GM21576 (cell line): ENCODE measurements around the gene CD247.
"Not testable (repeated sequence)": the region's sequence is repeated elsewhere in the genome, so short reads cannot be mapped to it uniquely, and the experiment has no call there.

Experiments
- ATAC-seq: cut with Tn5 transposase; IDR thresholded peaks from one replicate; pipeline ENCODE4 v1.9.1; 2021; ENCODE audit warnings: mild to moderate bottlenecking, moderate library complexity; ENCODE audit not compliant: unreplicated experiment

CD247 gene

DNA sequence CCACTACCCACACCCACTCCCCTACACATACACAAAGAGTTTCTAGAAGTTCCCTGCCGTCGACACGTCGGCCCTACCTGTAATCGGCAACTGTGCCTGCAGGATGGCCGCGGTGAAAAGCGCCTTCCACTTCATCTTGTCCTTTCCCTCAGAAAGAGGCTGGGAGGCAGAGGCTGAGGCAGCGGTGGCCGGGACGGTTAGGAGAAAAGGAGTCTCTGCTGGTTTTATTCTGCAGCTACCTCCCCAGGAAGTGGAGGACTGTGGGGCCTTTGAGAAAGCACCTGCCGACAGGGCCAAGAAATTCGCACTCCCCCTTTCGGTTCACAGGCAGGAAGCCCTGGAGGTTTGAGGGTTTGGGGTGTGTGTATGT, at the start of gene CD247:
Gene CD247 (minus strand): TSS at position 199 of the 370 bp plus-strand sequence. CDS start 64 bp downstream, at position 135.
- ATAC-seq, result no peak

DNA sequence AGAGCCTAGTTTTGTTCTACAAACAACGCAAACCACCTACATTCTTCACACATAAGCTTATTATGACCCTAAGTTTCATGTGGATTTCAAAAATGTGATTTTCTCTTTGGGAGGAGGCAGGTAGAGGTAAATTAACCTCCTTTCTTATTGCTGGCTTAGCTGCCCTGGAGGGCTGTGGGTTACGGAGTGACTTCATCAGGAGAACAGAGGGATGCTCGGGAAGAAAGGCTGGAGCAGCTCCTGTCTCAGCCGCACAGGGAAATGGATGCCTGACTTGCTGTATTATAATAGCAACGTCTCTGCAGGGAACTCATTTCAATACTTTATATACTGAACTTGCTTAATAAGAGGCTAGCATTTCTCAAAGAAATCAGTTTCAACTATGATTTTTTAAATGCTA, 49.3 kb upstream of the CD247 start:
- no peak for ATAC-seq

DNA sequence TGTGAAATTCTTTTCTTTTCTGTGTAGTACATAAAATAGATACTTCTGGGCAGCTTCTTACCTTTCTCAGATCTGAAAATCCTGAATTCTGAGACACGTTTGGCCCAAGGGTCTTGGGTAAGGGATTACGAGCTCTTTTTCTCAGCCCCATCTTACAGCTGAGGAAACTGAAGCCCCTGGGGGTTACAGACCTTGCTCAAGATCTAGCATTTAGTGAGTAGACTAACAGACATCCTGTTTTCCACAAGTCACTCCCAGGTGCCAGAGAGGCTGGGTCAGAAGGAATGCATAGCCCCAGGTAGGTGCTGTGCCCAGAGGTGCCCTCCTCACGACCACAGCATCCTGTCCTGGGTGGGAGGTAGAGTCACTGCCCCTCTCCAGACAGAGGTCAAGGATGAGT, 48.4 kb upstream of the CD247 start:
- ATAC-seq, result no peak

- no peak for ATAC-seq
These were observed 47.6 kb upstream of the CD247 start for GRCh38 chr1:167565922-167566321.

- ATAC-seq, result no peak
These were observed 46.4 kb upstream of the CD247 start for GRCh38 chr1:167564612-167565270.

DNA sequence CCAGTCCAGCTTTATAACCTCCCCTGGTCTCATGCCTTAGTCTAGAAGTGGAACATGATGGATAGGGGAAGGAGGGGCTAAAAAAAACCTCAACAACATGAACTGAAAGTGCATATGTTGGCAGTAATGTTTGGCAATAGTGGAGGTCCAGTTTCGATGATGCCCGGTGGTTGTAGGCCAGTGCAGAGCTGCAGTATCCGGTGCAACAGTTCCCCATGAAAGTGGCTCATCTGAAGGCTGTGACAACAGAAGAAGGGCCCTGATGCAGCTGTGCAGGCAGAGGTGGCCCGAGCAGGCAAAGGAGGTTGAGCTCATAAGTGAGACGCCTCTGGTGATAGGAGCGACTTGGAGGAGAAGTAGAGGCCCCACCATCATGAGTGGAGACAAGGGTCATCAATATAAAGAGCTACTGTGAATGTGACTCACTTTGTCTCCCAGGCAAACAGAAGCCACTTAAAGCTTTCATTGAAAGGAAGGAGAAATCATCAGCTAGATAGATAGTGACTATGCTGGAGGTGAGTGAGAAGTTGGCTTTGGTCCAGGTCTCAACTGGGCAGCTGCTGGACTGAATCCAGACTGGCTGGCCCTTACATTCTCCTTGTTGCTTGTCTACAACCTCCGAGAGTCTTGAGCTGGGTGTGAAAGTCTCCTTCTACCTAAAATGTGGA, 45.4 kb upstream of the CD247 start:
- no peak for ATAC-seq

DNA sequence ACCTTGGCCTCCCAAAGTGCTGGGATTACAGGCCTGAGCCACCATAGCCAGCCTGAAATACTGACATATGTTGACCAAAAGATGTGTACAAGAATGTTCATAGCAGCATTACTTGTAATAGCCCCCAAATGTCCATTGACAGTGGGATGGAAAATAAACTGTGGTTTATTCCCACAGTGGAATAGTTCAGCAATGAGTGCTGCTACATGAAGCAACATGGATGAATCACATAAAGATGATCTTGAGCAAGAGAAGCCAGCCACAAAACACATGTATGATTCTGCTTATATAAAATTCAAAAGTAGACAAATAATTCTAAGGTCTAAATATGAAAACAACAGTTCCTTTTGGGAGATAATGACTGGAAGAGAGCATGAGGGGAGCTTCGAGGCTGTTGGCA, 44.4 kb upstream of the CD247 start:
- no peak for ATAC-seq

- no peak for ATAC-seq
These were observed 43.4 kb upstream of the CD247 start for GRCh38 chr1:167561753-167562152.

GRCh38 chr1:167555971-167556714, 37.8 kb upstream of the CD247 start:
- no peak for ATAC-seq

GRCh38 chr1:167555072-167555471, 36.7 kb upstream of the CD247 start:
- not testable (repeated sequence) for ATAC-seq

DNA sequence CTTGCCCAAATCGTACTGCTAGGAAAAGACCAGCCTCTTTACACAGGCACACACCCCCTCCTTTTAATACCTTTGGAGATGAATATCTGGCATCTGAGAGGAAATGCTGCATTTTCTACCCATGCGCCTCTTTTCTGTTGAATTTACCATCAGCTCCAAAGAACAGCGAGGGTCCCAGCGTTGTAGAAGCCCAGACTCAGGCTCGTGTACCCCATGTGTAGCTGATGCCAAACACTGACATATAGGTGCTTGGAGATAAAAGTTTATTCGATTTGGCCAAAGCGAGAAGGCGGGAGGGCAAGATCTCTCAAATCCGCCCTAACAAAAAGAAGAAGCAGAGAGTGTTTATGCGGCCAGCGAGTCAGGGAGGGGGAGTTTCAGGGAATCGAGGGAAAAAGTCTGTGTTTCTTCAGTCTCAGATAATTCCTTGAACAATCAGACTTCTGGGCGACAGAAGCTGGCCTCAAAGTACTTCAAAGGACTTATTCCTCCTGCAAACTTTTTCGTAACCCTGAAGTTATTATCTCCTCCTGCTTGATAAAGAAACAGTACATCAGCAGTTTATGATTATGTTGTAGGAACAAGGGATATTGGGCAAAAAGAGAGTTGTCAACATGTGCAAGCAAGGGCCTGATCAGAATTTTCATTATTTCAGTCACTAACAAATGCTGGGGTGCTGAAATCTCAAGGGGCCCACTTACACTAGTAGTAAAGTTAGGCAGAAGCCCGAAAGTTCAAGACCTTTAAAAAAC, 35.9 kb upstream of the CD247 start:
- peak; percentile 14 for ATAC-seq

DNA sequence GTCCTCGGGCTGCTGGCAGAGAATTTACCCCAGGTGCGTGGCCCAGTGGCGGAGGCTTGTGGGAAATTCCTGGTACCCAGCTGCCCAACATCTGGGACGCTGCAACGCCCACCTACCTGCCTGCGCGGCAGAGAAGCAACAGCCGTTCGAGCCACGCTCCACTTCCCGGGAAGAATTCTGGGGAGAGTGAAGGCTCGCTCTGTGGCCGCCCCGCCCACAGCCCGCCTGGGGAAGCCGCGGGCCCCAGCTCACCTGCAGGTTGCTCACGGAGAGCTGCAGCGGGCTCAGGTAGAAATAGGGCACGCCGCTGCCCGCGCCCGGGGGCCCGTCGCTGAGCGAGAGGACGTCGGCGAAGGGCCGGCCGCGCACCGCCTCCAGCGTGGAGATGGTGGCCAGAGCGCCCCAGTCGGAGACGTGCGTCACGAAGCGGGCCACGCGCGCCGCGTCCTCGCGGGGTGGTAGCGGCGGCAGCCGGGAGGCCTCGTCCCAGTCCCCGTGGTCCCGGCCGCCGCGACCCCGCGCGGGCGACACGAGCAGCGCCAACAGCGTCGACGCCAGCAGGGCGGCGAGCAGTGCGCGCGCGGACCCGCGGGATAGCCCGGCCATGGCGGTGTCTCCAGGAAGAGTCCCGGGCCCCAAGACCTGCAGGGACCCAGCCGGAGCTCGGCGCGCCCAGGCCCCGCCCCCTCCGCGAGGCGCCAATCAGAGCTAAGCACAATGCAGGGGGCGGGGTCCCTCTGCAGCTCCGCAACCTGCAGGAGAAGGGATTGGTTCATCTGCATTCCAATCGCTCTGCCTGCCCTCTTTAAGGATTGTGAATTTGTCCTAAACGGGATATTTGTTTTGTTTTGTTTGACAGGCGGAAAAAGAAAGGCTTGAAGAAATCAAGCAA, 35.1 kb upstream of the CD247 start, which contains the start of gene CREG1:
Gene CREG1 (minus strand): TSS at position 627 of the 892 bp plus-strand sequence.
- peak; percentile 94 for ATAC-seq

- no peak for ATAC-seq
These were observed 33.0 kb upstream of the CD247 start for GRCh38 chr1:167551362-167551761.

DNA sequence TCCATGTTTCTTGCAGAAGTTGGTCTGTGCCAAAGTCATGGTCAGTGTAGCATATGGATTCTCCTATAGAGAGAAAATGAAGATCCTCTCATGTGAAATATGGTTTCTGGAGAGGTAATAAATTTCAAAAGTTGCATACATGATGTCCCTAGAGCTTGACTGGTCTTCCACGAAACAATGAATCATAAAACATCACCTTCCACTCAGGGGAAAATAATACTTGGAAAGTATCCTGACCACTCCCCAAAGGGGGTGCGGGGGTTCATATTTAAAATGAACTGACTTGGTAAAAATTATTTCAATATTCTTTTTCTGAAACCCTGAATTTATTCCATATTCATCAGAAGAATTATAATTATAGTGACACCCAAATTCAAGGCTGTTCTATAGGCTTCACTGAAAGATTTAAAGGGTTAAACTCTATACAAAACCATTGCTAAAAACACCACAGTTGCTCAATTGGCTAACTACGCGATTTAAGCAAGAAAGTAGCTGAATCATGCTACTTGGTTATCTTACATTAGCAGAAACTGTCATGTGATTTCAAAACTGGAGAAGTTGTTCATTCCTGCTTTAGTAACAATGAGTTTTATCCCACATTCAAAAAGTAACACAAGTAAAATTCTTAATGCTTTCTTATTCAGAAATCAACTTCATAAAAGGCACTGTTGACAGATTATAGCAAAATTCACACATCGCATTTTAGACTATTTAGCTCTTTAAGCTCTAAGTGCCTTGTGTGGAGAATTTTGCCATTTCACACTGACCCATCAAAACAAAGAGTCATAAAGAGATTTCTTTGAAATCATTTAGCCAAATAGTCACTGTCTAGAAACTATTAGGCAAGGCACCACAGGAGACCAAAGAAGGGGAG, 30.0 kb upstream of the CD247 start:
- ATAC-seq, result no peak

GRCh38 chr1:167546935-167547334, 28.6 kb upstream of the CD247 start:
- ATAC-seq, result no peak

GRCh38 chr1:167545349-167545748, 27.0 kb upstream of the CD247 start:
- no peak for ATAC-seq

GRCh38 chr1:167544447-167545093, 26.2 kb upstream of the CD247 start:
- ATAC-seq, result no peak

GRCh38 chr1:167543199-167543990, 25.1 kb upstream of the CD247 start:
- ATAC-seq, result no peak
